GM23248 (cell line): Measurements from ENCODE around the gene PSMC3. TPM values are rescaled to one million over a fixed set of nuclear protein-coding genes. Genes with fewer than 3 reads are reported as not detected.
"Not testable (repeated sequence)": the region's sequence is repeated elsewhere in the genome, so short reads cannot be mapped to it uniquely, and the experiment has no call there.

Experiments
- DNase-seq: peaks from one replicate; pipeline ENCODE4 v3.0.0-alpha.2; 2015
- H2AFZ ChIP-seq: fragments of 200-600 bp; sonication (generic); 2 replicates; pipeline ENCODE4 v1.6.1; 2016; ENCODE audit warnings: antibody characterized with exemption
- H3F3A ChIP-seq: fragments of 200-600 bp; sonication (generic); 2 replicates; pipeline ENCODE4 v1.6.1; 2016; ENCODE audit warnings: mild to moderate bottlenecking, antibody characterized with exemption, mixed run types; ENCODE audit not compliant: insufficient read depth
- H3K27ac ChIP-seq: fragments of 200-600 bp; sonication (generic); 2 replicates; pipeline ENCODE4 v1.5.1; 2016; ENCODE audit warnings: mild to moderate bottlenecking
- H3K27me3 ChIP-seq: fragments of 200-600 bp; sonication (generic); replicated peaks from 2 replicates; pipeline ENCODE4 v1.6.1; 2016; ENCODE audit warnings: mild to moderate bottlenecking; ENCODE audit not compliant: insufficient read depth
- H3K36me3 ChIP-seq: fragments of 200-600 bp; sonication (generic); 2 replicates; pipeline ENCODE4 v1.6.1; 2016; ENCODE audit warnings: low read depth, mild to moderate bottlenecking
- H3K4me1 ChIP-seq: fragments of 200-600 bp; sonication (generic); 2 replicates; pipeline ENCODE4 v1.6.1; 2016; ENCODE audit warnings: mild to moderate bottlenecking; ENCODE audit not compliant: insufficient read depth
- H3K4me2 ChIP-seq: fragments of 200-600 bp; sonication (generic); one replicate; pipeline ENCODE4 v1.6.1; 2016; ENCODE audit warnings: mild to moderate bottlenecking; ENCODE audit not compliant: unreplicated experiment
- H3K4me3 ChIP-seq: fragments of 200-600 bp; sonication (generic); 2 replicates; pipeline ENCODE4 v1.5.1; 2016; ENCODE audit warnings: mild to moderate bottlenecking
- H3K79me2 ChIP-seq: fragments of 200-600 bp; sonication (generic); 2 replicates; pipeline ENCODE4 v1.6.1; 2016; ENCODE audit warnings: mild to moderate bottlenecking; ENCODE audit not compliant: insufficient read depth
- H3K9ac ChIP-seq: fragments of 200-600 bp; sonication (generic); 2 replicates; pipeline ENCODE4 v1.6.1; 2016; ENCODE audit warnings: mild to moderate bottlenecking
- H3K9me2 ChIP-seq: fragments of 200-600 bp; sonication (generic); 2 replicates; pipeline ENCODE4 v1.6.1; 2016; ENCODE audit warnings: mixed run types, mild to moderate bottlenecking, moderate library complexity; ENCODE audit not compliant: insufficient read depth
- H3K9me3 ChIP-seq: fragments of 200-600 bp; sonication (generic); one replicate; pipeline ENCODE4 v1.6.1; 2017; ENCODE audit warnings: low read depth
- H4K20me1 ChIP-seq: fragments of 200-600 bp; sonication (generic); 2 replicates; pipeline ENCODE4 v1.6.0; 2016; ENCODE audit not compliant: insufficient read depth
- EZH2 ChIP-seq: fragments of 200-600 bp; sonication (generic); IDR thresholded peaks from 2 replicates; pipeline ENCODE4 v1.6.1; 2018; ENCODE audit warnings: antibody characterized with exemption, mild to moderate bottlenecking; ENCODE audit not compliant: insufficient read depth, poor library complexity, severe bottlenecking
- EZH2phosphoT487 ChIP-seq: fragments of 200-600 bp; sonication (generic); IDR thresholded peaks from 2 replicates; pipeline ENCODE4 v1.6.1; 2018; ENCODE audit warnings: antibody characterized with exemption, moderate library complexity, mild to moderate bottlenecking, low read depth; ENCODE audit not compliant: insufficient read depth
- WGBS, 2 experiments: methylation state at CpG; one replicate each; pipeline ENCODE4 v1.1.6; 2015 to 2017; ENCODE audit warnings: low lambda C conversion rate in 2 of 2, low coverage in 1 of 2; ENCODE audit errors: missing lambda C conversion rate in 2 of 2; 5-methylcytosine and 5-hydroxymethylcytosine counted together
- in situ Hi-C: fragments of 300-500 bp; cut with MboI; formaldehyde crosslinking; loops from 2 replicates; pipeline ENCODE4 v1.15.0; 2020
- polyA plus RNA-seq: library from polyadenylated mRNA; unstranded; fragments of >200 nt; fragmentation: Nextera tagmentation; extraction: Ambion mirVana; gene quantifications from 2 replicates; pipeline ENCODE4 v1.2.1, GENCODE V29; 2016
- total RNA-seq: library from RNA; depleted of rRNA; stranded (reverse); fragments of >200 nt; shearing (Covaris generic); gene quantifications from 2 replicates; pipeline ENCODE4 v1.2.3, GENCODE V29; 2014

Gene PSMC3
- total and polyA plus RNA-seq, 2 experiments from 2014 or later = 151 to 212 TPM

- TF ChIP-seq EZH2phosphoT487 (no peak), EZH2 (no peak)
- Histone ChIP-seq H4K20me1 (no peaks in the 10 kb centered on the region), H3K4me3 (no peak overlapping the region), H3K9ac (no peak overlapping the region), H3K27me3 (no peaks in the 10 kb centered on the region), H3K9me2 (no peaks in the 10 kb centered on the region), H3K4me2 (no peak overlapping the region), H3K9me3 (no peaks in the 10 kb centered on the region), H2AFZ (no peak overlapping the region), H3F3A (peaks cover 33% of the 10 kb centered on the region; the same call in 1 of the 2 replicates), H3K36me3 (peaks cover 18% of the 10 kb centered on the region), H3K27ac (no peak overlapping the region), H3K79me2 (peaks cover 62% of the 10 kb centered on the region), H3K4me1 (peaks cover 37% of the 10 kb centered on the region)
- peak; percentile 49 for DNase-seq
- 90 to 95% methylated on average over 5 of the region's 5 CpGs for WGBS, 2 experiments
- in situ Hi-C loops = no loop called here
Observed at GRCh38 chr11:47464483-47464882, 38.2 kb upstream of the PSMC3 start.

DNA sequence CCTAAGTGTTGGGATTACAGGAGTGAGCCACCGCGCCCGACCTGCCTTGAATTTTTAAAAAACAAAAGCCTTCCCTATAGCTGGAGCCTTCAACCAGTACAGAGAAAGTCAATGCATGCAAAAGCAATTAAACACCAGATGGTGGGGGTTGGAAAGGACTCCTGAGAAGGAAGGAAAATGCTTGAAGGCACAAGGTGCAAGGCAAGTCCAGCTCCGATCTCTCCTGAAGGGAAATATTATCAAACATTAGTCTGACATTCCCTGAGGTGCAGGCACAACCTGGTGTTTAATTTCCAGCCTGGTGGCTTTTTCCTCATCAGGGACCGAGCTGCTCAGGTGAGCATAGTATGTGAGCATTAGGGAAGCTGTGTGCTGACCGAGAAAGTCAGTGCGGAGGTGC, 35.6 kb upstream of the PSMC3 start:
- Histone ChIP-seq H3K4me3 (no peak overlapping the region), H3K4me2 (no peak overlapping the region), H3K79me2 (peaks cover 43% of the 10 kb centered on the region), H3F3A (peaks cover 19% of the 10 kb centered on the region; the same call in 1 of the 2 replicates), H3K9me3 (no peaks in the 10 kb centered on the region), H4K20me1 (no peaks in the 10 kb centered on the region), H3K27me3 (no peaks in the 10 kb centered on the region), H3K9ac (no peak overlapping the region), H3K36me3 (0 out of 2 replicates have a peak, but pooled peaks cover 6% of the 10 kb centered on the region), H3K9me2 (no peaks in the 10 kb centered on the region), H3K27ac (no peak overlapping the region), H3K4me1 (peaks cover 27% of the 10 kb centered on the region), H2AFZ (no peak overlapping the region)
- in situ Hi-C loops = no loop called here
- DNase-seq = no peak
- TF ChIP-seq EZH2phosphoT487 (no peak), EZH2 (no peak)
- WGBS, 2 experiments = 80 to 86% methylated on average over 7 of the region's 7 CpGs

DNA sequence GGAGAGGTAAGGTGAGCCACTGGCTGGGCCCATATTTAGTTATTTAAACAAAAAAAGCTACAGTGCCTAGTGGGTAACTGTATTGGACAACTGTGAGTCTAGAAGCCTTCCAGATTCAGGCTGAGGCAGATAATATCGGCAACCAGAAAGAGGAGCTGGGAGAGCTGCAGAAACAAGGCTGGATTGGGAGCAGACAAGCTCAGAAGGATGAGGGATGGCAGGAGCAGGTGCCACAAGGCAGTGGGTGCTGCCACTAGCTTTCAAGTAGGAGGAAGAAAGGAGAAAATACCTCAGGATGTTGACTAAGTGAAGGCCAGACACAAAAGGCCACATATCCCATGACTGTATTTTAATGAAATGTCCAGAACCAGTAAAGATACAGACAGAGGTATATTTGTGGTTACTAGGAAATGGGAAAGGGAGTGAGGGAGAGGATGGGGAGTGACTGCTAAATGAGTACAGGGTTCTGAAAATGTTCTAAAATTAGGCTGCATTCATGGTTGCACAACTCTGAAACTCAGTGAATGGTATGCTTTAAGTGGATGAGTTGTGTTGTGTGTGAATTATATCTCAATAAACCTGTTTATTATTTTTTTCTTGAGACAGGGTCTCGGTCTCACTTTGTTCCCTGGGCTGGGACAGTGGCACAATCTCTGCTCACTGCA, 34.5 kb upstream of the PSMC3 start:
- Histone ChIP-seq H3K4me1 (peaks cover 16% of the 10 kb centered on the region), H3F3A (peaks cover 13% of the 10 kb centered on the region; the same call in 1 of the 2 replicates), H3K27me3 (no peaks in the 10 kb centered on the region), H3K9me3 (no peaks in the 10 kb centered on the region), H3K36me3 (0 out of 2 replicates have a peak, but pooled peaks cover 6% of the 10 kb centered on the region), H3K79me2 (peaks cover 34% of the 10 kb centered on the region), H3K4me2 (no peak overlapping the region), H3K4me3 (no peak overlapping the region), H2AFZ (no peak overlapping the region), H3K27ac (no peak overlapping the region), H3K9ac (no peak overlapping the region), H3K9me2 (no peaks in the 10 kb centered on the region), H4K20me1 (no peaks in the 10 kb centered on the region)
- peak; percentile 40 for DNase-seq
- TF ChIP-seq EZH2 = no peak
- no peak for TF ChIP-seq EZH2phosphoT487
- in situ Hi-C loops = no loop called here
- 94 to 100% methylated on average over 2 of the region's 2 CpGs for WGBS, 2 experiments

- H3K36me3 ChIP-seq, H3K9me3 ChIP-seq, H3K4me3 ChIP-seq, H3K27me3 ChIP-seq, H3K9me2 ChIP-seq, H4K20me1 ChIP-seq, H3K4me1 ChIP-seq, H3K9ac ChIP-seq, H3K4me2 ChIP-seq, H2AFZ ChIP-seq, H3K27ac ChIP-seq, in situ Hi-C loops, H3K79me2 ChIP-seq: not testable (repeated sequence)
- 10 to 11% methylated on average over 6 to 8 of the region's 8 CpGs for WGBS, 2 experiments
- DNase-seq = peak; percentile 87
- H3F3A ChIP-seq = peaks cover 12% of the 10 kb centered on the region; the same call in 1 of the 2 replicates
Observed at GRCh38 chr11:47454258-47454671, 28.0 kb upstream of the PSMC3 start.

GRCh38 chr11:47453365-47453764, 27.1 kb upstream of the PSMC3 start:
- in situ Hi-C loops = no loop called here
- no peak overlapping the region for H3K9ac ChIP-seq
- WGBS, 2 experiments = 94 to 98% methylated on average over 8 of the region's 8 CpGs
- no peaks in the 10 kb centered on the region for H3K27me3 ChIP-seq
- no peaks in the 10 kb centered on the region for H3K4me1 ChIP-seq
- DNase-seq = no peak
- no peak for TF ChIP-seq EZH2
- no peak for TF ChIP-seq EZH2phosphoT487
- H3K79me2 ChIP-seq = no peaks in the 10 kb centered on the region
- H2AFZ ChIP-seq = no peak overlapping the region
- peaks cover 12% of the 10 kb centered on the region; the same call in 1 of the 2 replicates for H3F3A ChIP-seq
- no peak overlapping the region for H3K4me2 ChIP-seq
- no peaks in the 10 kb centered on the region for H4K20me1 ChIP-seq
- H3K9me2 ChIP-seq = no peaks in the 10 kb centered on the region
- no peak overlapping the region for H3K27ac ChIP-seq
- H3K4me3 ChIP-seq = no peak overlapping the region
- no peaks in the 10 kb centered on the region for H3K36me3 ChIP-seq
- no peaks in the 10 kb centered on the region for H3K9me3 ChIP-seq
